HG02970 (cell line): Measurements from ENCODE around the gene ADD1.
"Not testable (repeated sequence)": the region's sequence is repeated elsewhere in the genome, so short reads cannot be mapped to it uniquely, and the experiment has no call there.

Source experiments
- ATAC-seq: cut with Tn5 transposase; IDR thresholded peaks from one replicate; pipeline ENCODE4 v1.9.1; 2021; ENCODE audit warnings: mild to moderate bottlenecking, moderate library complexity, moderate number of reproducible peaks; ENCODE audit not compliant: unreplicated experiment, low FRiP score

Gene ADD1

DNA sequence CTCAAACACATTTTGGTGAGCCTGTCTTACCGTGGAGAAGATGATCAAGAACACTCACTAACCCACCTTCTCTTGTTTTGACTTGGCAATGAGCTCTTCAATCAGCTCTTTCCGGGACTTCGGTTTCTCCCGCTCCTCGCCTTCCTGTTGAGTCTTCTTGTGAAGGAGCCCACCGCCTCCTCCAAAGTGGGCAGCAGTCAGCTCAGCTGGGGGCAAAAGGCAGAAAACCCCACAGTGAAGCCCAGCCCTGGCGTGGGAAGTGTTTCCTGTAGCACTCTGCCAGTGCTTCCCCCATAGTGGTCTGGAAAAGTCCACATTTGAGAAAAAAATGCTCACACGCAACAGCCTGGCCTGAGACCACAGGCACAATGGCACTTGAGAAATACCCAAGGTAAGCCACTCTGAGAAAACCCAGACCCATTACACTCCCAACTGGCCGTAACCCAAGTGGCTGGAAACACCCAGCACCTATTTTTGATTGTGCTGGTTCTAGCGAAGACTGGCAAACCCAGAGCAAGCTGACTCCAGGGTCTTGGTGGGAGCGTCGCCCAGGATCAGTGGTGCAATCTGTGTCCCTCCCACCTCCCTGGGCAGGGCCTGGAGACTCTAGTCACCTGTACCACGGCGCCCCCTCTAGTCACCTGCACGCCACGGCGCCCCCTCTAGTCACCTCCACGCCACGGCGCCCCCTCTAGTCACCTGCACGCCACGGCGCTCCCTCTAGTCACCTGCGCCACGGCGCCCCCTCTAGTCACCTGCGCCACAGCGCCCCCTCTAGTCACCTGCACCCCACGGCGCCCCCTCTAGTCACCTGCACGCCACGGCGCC, 110.9 kb downstream of the ADD1 start:
- no peak for ATAC-seq

DNA sequence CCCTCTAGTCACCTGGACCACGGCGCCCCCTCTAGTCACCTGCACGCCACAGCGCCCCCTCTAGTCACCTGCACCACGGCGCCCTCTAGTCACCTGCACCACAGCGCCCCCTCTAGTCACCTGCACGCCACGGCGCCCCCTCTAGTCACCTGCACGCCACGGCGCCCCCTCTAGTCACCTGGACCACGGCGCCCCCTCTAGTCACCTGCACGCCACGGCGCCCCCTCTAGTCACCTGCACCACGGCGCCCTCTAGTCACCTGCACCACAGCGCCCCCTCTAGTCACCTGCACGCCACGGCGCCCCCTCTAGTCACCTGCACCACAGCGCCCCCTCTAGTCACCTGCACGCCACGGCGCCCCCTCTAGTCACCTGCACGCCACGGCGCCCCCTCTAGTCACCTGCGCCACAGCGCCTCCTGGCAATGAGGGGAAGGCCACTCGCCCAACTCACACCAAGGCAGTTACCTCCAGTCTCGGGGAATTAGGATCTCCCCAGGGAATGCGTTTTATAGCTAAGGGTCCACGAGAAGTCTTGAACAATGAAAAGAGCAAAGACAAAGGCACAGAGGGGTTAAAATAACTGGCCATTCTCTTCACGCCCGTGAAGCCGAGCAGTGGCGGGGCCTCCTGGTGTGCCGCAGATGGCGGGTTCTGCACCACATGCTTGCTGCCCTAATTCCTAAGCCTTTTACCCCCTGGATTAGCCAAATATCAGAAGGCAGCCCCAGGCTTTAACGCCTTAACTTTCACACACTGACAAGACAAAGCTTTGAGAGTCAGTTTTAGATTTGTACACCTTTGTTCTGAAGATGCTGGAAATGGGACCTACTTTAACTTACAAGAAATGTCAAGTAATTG, 111.8 kb downstream of the ADD1 start:
- ATAC-seq: not testable (repeated sequence)

DNA sequence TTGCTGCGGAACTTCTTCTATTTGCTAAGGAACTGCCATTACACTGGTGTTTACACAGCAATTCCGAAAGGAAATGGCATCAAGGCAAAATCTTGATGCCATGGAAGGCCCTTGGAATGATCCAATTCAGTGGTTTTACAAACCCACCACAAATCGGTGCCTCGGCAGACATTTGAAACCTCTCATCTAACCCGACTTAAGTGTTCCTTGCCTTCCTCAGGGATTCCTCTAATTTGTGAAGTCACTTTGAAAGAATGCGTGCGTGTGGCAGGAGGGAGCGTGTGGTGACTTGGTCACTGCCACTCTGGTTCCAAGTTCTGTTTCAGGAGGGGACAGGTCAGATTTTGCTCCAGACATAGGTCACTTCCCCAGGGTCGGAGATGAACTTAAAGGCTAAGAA, 114.8 kb downstream of the ADD1 start:
- no peak for ATAC-seq

DNA sequence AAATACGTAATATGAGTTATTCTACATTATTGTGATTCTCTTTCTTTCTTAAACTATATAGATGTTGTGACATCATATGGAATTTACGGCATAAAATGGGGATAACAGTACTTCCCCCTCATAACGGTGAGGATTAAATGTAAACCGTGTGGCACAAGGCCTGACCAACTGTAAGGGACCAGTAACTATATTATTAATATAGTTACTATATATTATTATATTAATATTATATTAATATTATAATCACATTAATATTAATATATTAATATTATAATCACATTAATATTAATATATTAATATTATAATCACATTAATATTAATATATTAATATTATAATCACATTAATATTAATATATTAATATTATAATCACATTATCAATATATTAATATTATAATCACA, 116.8 kb downstream of the ADD1 start:
- ATAC-seq: not testable (repeated sequence)

DNA sequence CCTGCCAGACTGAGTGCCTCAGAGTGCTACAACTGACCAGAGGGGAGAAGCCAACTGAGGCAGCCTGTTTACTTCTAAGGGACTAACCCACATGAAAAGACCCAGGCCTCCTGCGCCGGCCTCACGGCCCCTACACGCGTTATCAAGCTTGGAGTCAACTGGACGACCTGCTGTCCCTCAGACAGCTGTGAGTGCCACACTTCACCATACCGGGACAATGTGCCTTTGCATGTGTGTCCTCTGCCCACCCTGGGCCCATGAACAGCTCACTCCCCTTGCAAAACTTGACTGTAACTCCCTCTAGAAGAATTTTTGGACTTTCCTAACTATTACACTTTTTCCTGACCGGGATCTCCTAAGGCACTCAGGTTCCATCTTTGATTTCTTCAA, 117.8 kb downstream of the ADD1 start:
- no peak for ATAC-seq

DNA sequence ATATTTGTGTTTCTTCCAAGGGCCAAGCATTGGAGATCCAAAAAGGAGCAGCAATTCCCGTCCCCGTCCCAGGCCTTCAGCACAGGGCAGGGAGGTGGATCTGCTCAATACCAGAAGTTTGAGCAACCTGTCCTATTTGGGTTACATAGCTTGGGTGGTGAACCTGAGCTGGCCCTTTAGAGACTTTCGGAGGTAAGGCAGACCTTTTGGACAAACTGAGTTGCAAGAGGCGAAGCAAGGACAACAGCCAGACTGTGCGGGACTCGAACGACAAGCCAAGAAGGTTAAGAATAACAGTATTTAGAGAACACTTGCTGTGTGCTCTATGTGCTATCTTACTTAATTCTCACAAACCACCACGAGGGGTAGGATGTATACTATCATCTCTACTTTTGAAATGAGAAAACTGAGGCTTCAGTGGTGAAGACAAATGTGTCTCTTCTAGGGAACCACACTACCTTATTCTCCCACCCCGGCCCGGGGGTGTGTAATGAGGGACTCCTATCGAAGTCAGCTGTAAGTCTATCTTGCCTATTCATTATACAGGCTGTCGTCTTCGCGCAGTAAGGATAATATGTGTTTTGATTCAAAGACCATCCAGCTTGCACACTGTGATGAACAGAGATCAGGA, 118.3 kb downstream of the ADD1 start:
- ATAC-seq: no peak

DNA sequence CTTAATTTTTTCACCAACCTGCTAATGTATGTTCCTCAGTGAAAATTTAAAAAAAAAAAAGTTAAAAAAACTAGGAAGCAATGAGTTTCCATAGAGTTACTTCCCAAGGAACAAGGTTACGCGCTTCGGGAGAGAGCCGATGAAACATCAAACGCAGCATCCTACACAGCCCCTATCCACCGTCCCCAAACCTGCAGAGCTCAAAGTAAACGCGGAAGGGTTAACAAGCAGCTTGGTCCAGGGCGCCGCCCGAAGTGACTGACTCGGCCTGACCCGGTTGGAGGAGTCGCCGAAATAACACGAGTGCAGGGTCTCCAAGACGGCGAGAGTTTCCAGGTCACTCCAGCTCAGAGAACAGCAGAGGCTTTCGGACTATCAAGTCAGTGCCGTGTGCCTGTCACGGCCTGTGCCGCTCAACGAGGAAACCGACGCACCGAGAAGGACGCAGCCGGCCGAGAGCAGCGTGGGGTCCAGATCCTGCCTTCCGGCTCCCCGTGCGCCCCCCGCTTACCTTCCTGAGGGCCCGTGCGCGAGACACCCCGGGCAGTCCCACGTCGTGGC, 119.0 kb downstream of the ADD1 start:
- ATAC-seq: peak; percentile 8

DNA sequence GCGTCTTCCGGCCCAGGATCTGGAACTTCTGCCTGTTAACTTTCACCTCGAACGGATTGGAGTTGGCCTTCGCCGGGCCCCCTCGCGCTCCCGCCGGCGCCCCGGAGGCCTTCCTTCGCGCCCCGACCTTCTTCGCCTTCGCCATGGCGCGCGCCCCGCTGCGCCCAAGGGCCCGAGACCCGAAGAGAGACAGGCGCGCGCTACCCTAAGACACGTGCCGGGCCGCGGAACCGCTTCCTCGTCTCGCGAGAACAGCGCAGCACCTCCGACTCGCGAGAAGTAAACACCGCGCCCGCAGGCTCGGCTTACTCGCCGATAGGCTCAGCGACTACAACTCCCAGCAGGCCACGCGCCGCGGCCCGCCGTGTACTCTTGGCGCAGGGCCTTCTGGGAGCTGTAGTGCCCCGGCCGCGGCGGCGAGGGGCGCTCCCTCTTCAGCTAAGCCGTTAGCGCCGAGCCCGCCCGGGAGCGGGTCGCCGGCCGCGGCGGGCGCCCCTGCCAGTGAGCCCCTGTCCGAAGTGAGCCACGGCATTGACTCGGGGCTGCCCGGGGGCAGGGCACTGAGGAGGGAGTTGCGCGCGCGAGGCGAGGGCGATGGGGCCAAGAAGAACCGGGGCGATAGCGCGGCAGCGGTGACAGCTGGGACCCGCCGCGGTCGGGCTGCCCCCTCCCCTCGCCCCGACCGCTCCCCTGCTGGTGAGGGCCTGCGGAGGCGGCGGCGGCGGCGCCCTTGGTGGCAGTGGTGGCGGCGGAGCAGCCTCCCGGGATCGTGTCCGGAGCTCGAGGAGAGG, 119.7 kb downstream of the ADD1 start, which contains the start of the genes GRK4 and NOP14:
Gene GRK4 (plus strand): TSS at position 397 of the 791 bp plus-strand sequence. CDS start 500 bp downstream, outside the sequence.
Gene NOP14 (minus strand): TSS at position 232 of the 791 bp plus-strand sequence. CDS start 87 bp downstream, at position 145.
- peak; percentile 94 for ATAC-seq

DNA sequence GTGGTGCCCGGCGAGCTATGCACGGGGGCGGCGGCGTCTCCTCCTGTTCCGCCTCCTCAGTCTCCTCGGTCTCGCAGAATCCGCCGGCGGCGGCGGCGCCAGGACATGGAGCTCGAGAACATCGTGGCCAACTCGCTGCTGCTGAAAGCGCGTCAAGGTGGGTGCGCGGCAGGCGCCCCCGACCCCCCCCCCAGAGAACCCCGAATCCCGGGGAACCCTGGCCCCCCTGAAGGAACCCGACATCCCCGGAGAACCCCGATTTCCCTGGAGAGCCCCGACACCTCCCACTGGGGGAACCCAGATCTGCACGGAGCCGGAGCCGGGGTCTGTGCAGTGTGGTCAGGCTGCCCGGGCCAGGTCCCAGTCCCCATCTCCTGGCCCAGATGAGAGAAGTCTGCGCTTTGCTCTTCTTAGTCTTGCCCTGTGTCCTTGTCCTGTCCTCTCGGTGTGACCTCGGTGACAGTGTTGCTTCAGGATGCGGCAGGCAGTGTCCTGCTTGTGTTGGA, 120.4 kb downstream of the ADD1 start:
- no peak for ATAC-seq

DNA sequence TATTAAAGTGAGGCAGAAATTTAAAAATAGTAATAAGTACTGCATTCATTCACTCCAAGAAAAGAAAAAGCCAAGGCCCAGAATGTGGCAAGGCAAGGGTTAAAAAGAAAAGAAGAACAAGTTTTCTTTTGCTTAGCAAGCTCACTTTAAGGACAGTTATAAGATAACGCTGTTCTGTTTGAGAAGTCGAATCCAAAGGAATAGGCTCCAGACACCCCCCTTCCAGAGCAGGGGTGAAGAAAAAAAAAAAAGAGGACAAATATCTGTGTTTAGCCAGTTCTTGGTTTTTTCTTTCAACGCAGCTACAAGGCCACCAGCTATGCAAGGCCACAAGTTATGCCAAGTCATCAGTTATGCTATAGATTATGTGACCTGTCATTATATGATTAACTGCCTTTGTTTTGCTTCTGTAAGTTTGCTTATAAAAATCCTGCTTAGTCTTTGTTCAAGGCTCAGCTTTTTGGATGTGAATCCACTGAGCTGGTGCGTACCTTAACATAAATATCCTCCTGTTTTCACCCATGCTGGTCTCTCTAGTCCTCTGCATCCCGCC, 121.1 kb downstream of the ADD1 start:
- ATAC-seq: no peak

DNA sequence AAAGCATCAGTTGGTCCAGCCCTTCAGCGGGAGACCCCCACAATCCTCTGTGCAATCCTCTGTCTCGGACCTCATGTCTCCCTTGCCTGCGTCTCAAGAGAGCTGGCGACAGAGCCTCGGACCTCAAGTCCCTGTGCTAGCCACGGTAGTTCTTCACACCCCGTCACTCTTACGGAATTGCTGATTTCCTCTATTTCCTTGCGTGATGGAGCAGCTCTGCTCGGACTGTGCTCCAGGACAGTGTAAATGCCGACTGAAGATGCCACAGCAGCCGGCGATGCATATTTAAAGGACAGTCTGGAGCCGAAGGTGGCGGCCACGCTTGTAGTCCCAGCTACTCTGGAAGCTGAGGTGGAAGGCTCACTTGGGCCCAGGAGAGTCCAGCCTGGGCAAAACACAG, 121.6 kb downstream of the ADD1 start:
- ATAC-seq: no peak

DNA sequence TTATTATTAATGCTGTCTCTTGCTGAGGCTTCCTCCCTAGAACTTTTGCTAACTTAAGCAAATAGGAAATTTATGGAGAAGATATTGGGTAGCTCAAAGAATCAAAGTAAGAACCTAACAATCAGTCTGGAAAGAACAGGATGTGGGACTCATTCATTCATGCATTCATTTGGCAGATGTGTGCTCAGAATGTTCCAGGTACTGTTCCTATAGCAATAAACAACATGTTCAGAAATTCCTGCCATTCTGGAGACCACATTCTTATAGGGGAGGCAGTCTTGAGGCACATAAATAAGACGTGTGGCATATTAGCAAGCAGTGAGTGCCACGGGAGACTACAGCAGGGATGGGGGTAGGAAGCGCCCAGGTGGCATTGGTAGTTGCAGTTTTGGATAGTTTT, 124.7 kb downstream of the ADD1 start:
- no peak for ATAC-seq

DNA sequence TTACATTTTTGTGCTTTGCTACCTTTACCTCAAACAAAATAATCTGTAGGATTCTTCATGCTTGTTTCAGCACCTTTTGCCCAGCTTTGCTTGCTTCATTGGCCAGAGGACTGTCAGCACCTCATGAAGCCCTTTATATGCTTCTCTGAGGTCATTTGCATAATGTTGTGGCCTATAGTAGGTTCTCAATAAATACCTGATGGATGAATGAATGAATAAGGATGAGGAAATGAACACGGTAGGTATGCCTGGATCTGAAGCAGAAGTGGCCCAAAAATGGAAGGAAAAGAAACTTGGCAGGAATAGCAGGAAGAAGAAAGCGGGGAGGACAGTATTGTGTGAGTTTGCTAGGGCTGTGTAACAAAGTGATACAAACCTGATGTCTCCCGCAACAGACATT, 127.6 kb downstream of the ADD1 start:
- no peak for ATAC-seq

DNA sequence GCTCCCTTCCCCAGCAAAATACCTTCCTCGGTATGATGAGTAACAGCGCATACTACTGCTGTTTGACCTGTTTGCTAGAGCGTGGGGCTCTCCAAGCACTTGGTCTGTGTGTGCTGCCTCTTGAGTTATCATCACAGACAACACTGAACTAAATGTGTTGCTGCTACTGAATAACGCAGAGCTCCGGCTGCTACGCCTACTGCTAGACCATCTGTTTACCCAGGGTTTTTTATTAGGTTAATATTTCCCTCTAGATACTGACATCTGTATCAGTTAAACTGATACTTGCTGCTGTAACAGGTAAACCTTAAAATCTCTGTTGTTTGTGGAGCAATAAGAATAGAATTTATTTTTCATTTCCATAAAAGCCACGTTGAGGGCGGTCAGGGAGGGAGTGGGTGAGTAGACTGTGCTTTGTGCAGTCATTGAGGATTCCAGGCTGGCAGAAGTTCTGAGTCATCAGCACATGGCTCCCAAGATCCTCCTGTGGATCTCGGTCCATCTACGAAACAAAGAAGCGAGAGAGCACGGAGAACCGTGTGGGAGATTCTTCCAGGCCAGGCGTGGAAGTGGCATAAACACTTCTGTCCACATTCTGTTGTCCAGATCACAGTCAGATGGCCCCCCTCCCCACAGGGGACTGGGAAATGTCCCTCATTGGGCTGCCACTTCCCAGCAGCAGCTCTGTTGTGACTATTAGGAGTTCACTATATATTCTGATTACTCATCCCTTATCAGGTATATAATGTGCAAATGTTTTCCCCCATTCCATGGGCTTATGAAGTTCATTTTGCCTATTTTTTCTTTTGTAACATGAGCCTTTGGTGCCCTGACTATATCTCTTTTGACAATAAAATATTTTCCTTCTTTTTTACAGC, 133.8 kb downstream of the ADD1 start:
- no peak for ATAC-seq
